ENCODE results near the gene ST3GAL3. TPM values are rescaled to one million over a fixed set of nuclear protein-coding genes. Genes with fewer than 3 reads are reported as not detected.

The ST3GAL3 gene
- polyA plus RNA-seq, 1 donor (not counting 4 experiments of a cell fraction or from before 2014, with no cell fraction given) = 10.0 TPM

GRCh38 chr1:43843684-43844083 is 136.3 kb downstream of the ST3GAL3 start:
- H3K4me3 ChIP-seq (ENCODE audit: control insufficient read depth in 2 of 3, extremely low read depth in 1 of 3, insufficient read depth in 2 of 3, low read depth in 1 of 3, low read length in 3 of 3) = no peak overlapping the region
- no peaks in the 10 kb centered on the region for H3K9me3 ChIP-seq (ENCODE audit: control insufficient read depth, low read depth, low read length)
- dilution Hi-C loops (cut with MboI; ENCODE audit: extremely low pct_ligation_motif_present, low sequenced_read_pairs) = loop anchor here (25.0 kb wide), 1 partner anchor 94 kb away; the partner anchor contains the start of genes ARTN and IPO13
- DNase-seq (ENCODE audit: low read depth, low spot score) (no peak), FAIRE-seq (peak; percentile 63)
- H3K27me3 ChIP-seq (ENCODE audit: control insufficient read depth, extremely low read depth, insufficient read depth, low read length) = no peaks in the 10 kb centered on the region
- H3K9me1 ChIP-seq (ENCODE audit: control insufficient read depth, extremely low read depth, insufficient read depth, low read length) = no peaks in the 10 kb centered on the region
- no peaks in the 10 kb centered on the region for H4K20me1 ChIP-seq (ENCODE audit: control insufficient read depth, extremely low read depth, insufficient read depth, low read length)
- peaks cover 19% of the 10 kb centered on the region for H3K4me1 ChIP-seq (ENCODE audit: control insufficient read depth, extremely low read depth, insufficient read depth, low read length)
- peaks cover 0 to 4% of the 10 kb centered on the region in 2 experiments for H3K36me3 ChIP-seq (ENCODE audit: control insufficient read depth in 2 of 2, extremely low read depth in 1 of 2, insufficient read depth in 2 of 2, low read length in 2 of 2)
- no peak overlapping the region for H3K9ac ChIP-seq (ENCODE audit: control insufficient read depth, extremely low read depth, insufficient read depth, low read length)
- no peak overlapping the region for H2AFZ ChIP-seq (ENCODE audit: control insufficient read depth, low read length)
- H3K79me2 ChIP-seq (ENCODE audit: control insufficient read depth, insufficient read depth, low read length) = no peaks in the 10 kb centered on the region
- H3K27ac ChIP-seq (ENCODE audit: control insufficient read depth, insufficient read depth, low read length) = no peak overlapping the region
- no peak overlapping the region for H3K4me2 ChIP-seq (ENCODE audit: control insufficient read depth, extremely low read depth, insufficient read depth, low read depth, low read length)
- TF ChIP-seq CTCF (optimal IDR thresholded peaks at IDR 0.05 in 1 of 3, IDR thresholded peaks at IDR 0.05 in 1 of 3, conservative IDR thresholded peaks at IDR 0.05 in 1 of 3; ENCODE audit: extremely low read depth in 1 of 3, insufficient read depth in 2 of 3, low read length in 3 of 3) (peak in 2 of 3 experiments; percentile 8 to 62), EZH2 (IDR thresholded peaks at IDR 0.05; ENCODE audit: low read length) (no peak)

GRCh38 chr1:43844114-43844513 is 136.8 kb downstream of the ST3GAL3 start:
- no peak overlapping the region for H2AFZ ChIP-seq (ENCODE audit: control insufficient read depth, low read length)
- no peak overlapping the region for H3K4me3 ChIP-seq (ENCODE audit: control insufficient read depth in 2 of 3, extremely low read depth in 1 of 3, insufficient read depth in 2 of 3, low read depth in 1 of 3, low read length in 3 of 3)
- no peak for FAIRE-seq
- H4K20me1 ChIP-seq (ENCODE audit: control insufficient read depth, extremely low read depth, insufficient read depth, low read length) = no peaks in the 10 kb centered on the region
- no peaks in the 10 kb centered on the region for H3K79me2 ChIP-seq (ENCODE audit: control insufficient read depth, insufficient read depth, low read length)
- H3K4me2 ChIP-seq (ENCODE audit: control insufficient read depth, extremely low read depth, insufficient read depth, low read depth, low read length) = no peak overlapping the region
- H3K4me1 ChIP-seq (ENCODE audit: control insufficient read depth, extremely low read depth, insufficient read depth, low read length) = peaks cover 17% of the 10 kb centered on the region
- no peaks in the 10 kb centered on the region for H3K9me1 ChIP-seq (ENCODE audit: control insufficient read depth, extremely low read depth, insufficient read depth, low read length)
- no peak for DNase-seq (ENCODE audit: low read depth, low spot score)
- dilution Hi-C loops (cut with MboI; ENCODE audit: extremely low pct_ligation_motif_present, low sequenced_read_pairs) = loop anchor here (25.0 kb wide), 1 partner anchor 93 kb away; the partner anchor contains the start of genes ARTN and IPO13
- H3K9me3 ChIP-seq (ENCODE audit: control insufficient read depth, low read depth, low read length) = no peaks in the 10 kb centered on the region
- H3K27ac ChIP-seq (ENCODE audit: control insufficient read depth, insufficient read depth, low read length) = no peak overlapping the region
- no peaks in the 10 kb centered on the region for H3K27me3 ChIP-seq (ENCODE audit: control insufficient read depth, extremely low read depth, insufficient read depth, low read length)
- H3K9ac ChIP-seq (ENCODE audit: control insufficient read depth, extremely low read depth, insufficient read depth, low read length) = no peak overlapping the region
- H3K36me3 ChIP-seq (ENCODE audit: control insufficient read depth in 2 of 2, extremely low read depth in 1 of 2, insufficient read depth in 2 of 2, low read length in 2 of 2) = peaks cover 0 to 4% of the 10 kb centered on the region in 2 experiments
- TF ChIP-seq CTCF (optimal IDR thresholded peaks at IDR 0.05 in 1 of 3, IDR thresholded peaks at IDR 0.05 in 1 of 3, conservative IDR thresholded peaks at IDR 0.05 in 1 of 3; ENCODE audit: extremely low read depth in 1 of 3, insufficient read depth in 2 of 3, low read length in 3 of 3) (no peak), EZH2 (IDR thresholded peaks at IDR 0.05; ENCODE audit: low read length) (no peak)

Measured in keratinocyte (primary cell).